HepG2 (cell line): ENCODE measurements around the gene C1orf35. TPM values are rescaled to one million over a fixed set of nuclear protein-coding genes. Genes with fewer than 3 reads are reported as not detected.

ENCODE experiments used
- E2F2 ChIP-seq: sonication (generic); formaldehyde crosslinking; IDR thresholded peaks from 2 replicates; pipeline ENCODE4 v1.4.0; 2020; ENCODE audit warnings: missing genetic modification reagents, borderline replicate concordance
- MTF2 ChIP-seq: sonication (generic); formaldehyde crosslinking; IDR thresholded peaks from 2 replicates; pipeline ENCODE4 v1.5.0; 2020; ENCODE audit warnings: missing genetic modification reagents, borderline replicate concordance
- NBN ChIP-seq: fragments of 450-650 bp; conservative IDR thresholded peaks from 2 replicates; pipeline ENCODE4 v1.6.1; 2017
- NR2F6 ChIP-seq, 2 experiments: IDR thresholded peaks; 2 replicates each; pipeline ENCODE4 v1.6.1; 2016; ENCODE audit warnings: antibody characterized with exemption in 1 of 2, mild to moderate bottlenecking in 1 of 2
- SNAPC2 ChIP-seq: sonication (generic); formaldehyde crosslinking; IDR thresholded peaks from 2 replicates; pipeline ENCODE4 v1.8.1; 2022; ENCODE audit warnings: mild to moderate bottlenecking, missing genetic modification reagents
- ZBTB40 ChIP-seq, 2 experiments: fragments of 450-650 bp in 1 of 2; sonication (generic) in 1 of 2; formaldehyde crosslinking in 1 of 2; IDR thresholded peaks; 2 replicates each; pipeline versions ENCODE4 v1.6.1 to v1.8.0; 2016 to 2022; ENCODE audit warnings: antibody characterized with exemption in 1 of 2, mild to moderate bottlenecking in 1 of 2, missing genetic modification reagents in 1 of 2
- ZHX1 ChIP-seq: sonication (generic); formaldehyde crosslinking; IDR thresholded peaks from 2 replicates; pipeline ENCODE4 v1.8.1; 2022; ENCODE audit warnings: low read depth, mild to moderate bottlenecking, missing genetic modification reagents
- ZKSCAN5 ChIP-seq: sonication (generic); formaldehyde crosslinking; IDR thresholded peaks from 2 replicates; pipeline ENCODE4 v1.5.1; 2020; ENCODE audit warnings: mild to moderate bottlenecking, missing genetic modification reagents
- ZNF614 ChIP-seq: IDR thresholded peaks from 2 replicates; pipeline ENCODE4 v1.6.1; 2018; ENCODE audit warnings: missing biosample characterization, missing genetic modification reagents, inconsistent platforms, borderline replicate concordance
- ZNF740 ChIP-seq: sonication (generic); formaldehyde crosslinking; IDR thresholded peaks from 2 replicates; pipeline ENCODE4 v1.4.0; 2020; ENCODE audit warnings: missing genetic modification reagents
- ZSCAN9 ChIP-seq: IDR thresholded peaks from 2 replicates; pipeline ENCODE4 v1.6.1; 2016; ENCODE audit warnings: borderline replicate concordance
- polyA plus RNA-seq, 8 experiments: library from polyadenylated mRNA; depleted of rRNA in 3 of 8; stranded (reverse) in 7 of 8; unstranded in 1 of 8; fragments of >200 nt; fragmentation: Illumina TruSeq in 4 of 8; extraction: Trizol in 4 of 8; gene quantifications; 2 replicates each; pipeline versions ENCODE4 v1.2.1 to v1.2.3, GENCODE V29; 2011 to 2016; ENCODE audit warnings: low read depth in 4 of 8, missing spikeins in 1 of 8, mixed read lengths in 1 of 8; ENCODE audit not compliant: insufficient read depth in 1 of 8
- total RNA-seq, 5 experiments: library from RNA; depleted of rRNA; stranded (reverse); fragments of >200 nt; fragmentation: Illumina TruSeq; extraction: Trizol; gene quantifications; 2 replicates each; pipeline ENCODE4 v1.2.3, GENCODE V29; 2016; ENCODE audit warnings: low read depth in 1 of 5

Gene C1orf35
- total and polyA plus RNA-seq, 2 of the 13 experiments (the other 11 are each of a cell fraction or from before 2014, with no cell fraction given), result 8.1 to 19.3 TPM

- TF ChIP-seq ZHX1 (CRISPR knock-in tag) (peak; percentile 10; the same call in 1 of the 2 replicates), E2F2 (no peak), MTF2 (CRISPR knock-in tag) (no peak; the same call in 1 of the 2 replicates), ZNF740 (CRISPR knock-in tag) (no peak), SNAPC2 (no peak), ZSCAN9 (CRISPR knock-in tag) (0 out of 2 replicates have a peak, but pooled peaks have one; percentile 12), NBN (no peak), ZBTB40 (IDR thresholded peaks at IDR 0.05) (no peak), ZBTB40 (CRISPR knock-in tag; IDR thresholded peaks at IDR 0.05) (no peak), ZKSCAN5 (no peak), NR2F6 (IDR thresholded peaks at IDR 0.05) (no peak), NR2F6 (CRISPR knock-in tag; IDR thresholded peaks at IDR 0.05) (peak; percentile 78), ZNF614 (CRISPR knock-in tag) (no peak)
Measured at GRCh38 chr1:228149406-228150119, 46.4 kb upstream of the C1orf35 start, which contains the start of gene GJC2 (continued).
